Neural progenitor cell (in vitro differentiated cells): Measurements from ENCODE around the gene MX1.

Experiments used
- EZH2 ChIP-seq: fragments of 200-600 bp; sonication (generic); IDR thresholded peaks from 2 replicates; pipeline ENCODE4 v1.6.1; 2017; ENCODE audit warnings: antibody characterized with exemption, mild to moderate bottlenecking, moderate library complexity
- TF ChIP-seq, protein P1 (sequence below): fragments of 200-600 bp; sonication (generic); IDR thresholded peaks from 2 replicates; pipeline ENCODE4 v1.5.1; 2017; ENCODE audit warnings: antibody characterized with exemption, mild to moderate bottlenecking

GRCh38 chr21:41444703-41445464 lies 18.8 kb downstream of the MX1 start:
- TF ChIP-seq, protein P1, sequence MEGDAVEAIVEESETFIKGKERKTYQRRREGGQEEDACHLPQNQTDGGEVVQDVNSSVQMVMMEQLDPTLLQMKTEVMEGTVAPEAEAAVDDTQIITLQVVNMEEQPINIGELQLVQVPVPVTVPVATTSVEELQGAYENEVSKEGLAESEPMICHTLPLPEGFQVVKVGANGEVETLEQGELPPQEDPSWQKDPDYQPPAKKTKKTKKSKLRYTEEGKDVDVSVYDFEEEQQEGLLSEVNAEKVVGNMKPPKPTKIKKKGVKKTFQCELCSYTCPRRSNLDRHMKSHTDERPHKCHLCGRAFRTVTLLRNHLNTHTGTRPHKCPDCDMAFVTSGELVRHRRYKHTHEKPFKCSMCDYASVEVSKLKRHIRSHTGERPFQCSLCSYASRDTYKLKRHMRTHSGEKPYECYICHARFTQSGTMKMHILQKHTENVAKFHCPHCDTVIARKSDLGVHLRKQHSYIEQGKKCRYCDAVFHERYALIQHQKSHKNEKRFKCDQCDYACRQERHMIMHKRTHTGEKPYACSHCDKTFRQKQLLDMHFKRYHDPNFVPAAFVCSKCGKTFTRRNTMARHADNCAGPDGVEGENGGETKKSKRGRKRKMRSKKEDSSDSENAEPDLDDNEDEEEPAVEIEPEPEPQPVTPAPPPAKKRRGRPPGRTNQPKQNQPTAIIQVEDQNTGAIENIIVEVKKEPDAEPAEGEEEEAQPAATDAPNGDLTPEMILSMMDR: no peak
- TF ChIP-seq EZH2: no peak
